GM21529 (cell line): Measurements from ENCODE around the gene SEMA4D.
"Not testable (repeated sequence)": the region's sequence is repeated elsewhere in the genome, so short reads cannot be mapped to it uniquely, and the experiment has no call there.

ENCODE experiments used
- ATAC-seq: cut with Tn5 transposase; IDR thresholded peaks from one replicate; pipeline ENCODE4 v1.9.1; 2021; ENCODE audit not compliant: unreplicated experiment

Gene SEMA4D

GRCh38 chr9:89375191-89375760 is 122.6 kb downstream of the SEMA4D start:
- ATAC-seq: peak; percentile 68

- no peak for ATAC-seq
Measured at GRCh38 chr9:89374176-89374575, 123.7 kb downstream of the SEMA4D start.

GRCh38 chr9:89372979-89373378 is 124.9 kb downstream of the SEMA4D start:
- no peak for ATAC-seq

- no peak for ATAC-seq
Measured at GRCh38 chr9:89372230-89372816, 125.6 kb downstream of the SEMA4D start.

GRCh38 chr9:89371791-89372190 is 126.1 kb downstream of the SEMA4D start:
- not testable (repeated sequence) for ATAC-seq

GRCh38 chr9:89370593-89370992 is 127.3 kb downstream of the SEMA4D start:
- ATAC-seq: no peak

GRCh38 chr9:89368978-89369377 is 128.9 kb downstream of the SEMA4D start:
- no peak for ATAC-seq

GRCh38 chr9:89368550-89368949 is 129.4 kb downstream of the SEMA4D start:
- ATAC-seq: no peak

- ATAC-seq: no peak
Measured at GRCh38 chr9:89367726-89368437, 130.0 kb downstream of the SEMA4D start.

GRCh38 chr9:89367281-89367680 is 130.6 kb downstream of the SEMA4D start:
- no peak for ATAC-seq

GRCh38 chr9:89366711-89367110 is 131.2 kb downstream of the SEMA4D start:
- ATAC-seq: no peak

GRCh38 chr9:89365532-89365912 is 132.4 kb downstream of the SEMA4D start:
- ATAC-seq: no peak

- no peak for ATAC-seq
Measured at GRCh38 chr9:89364666-89365531, 133.0 kb downstream of the SEMA4D start.

GRCh38 chr9:89363921-89364665 is 133.8 kb downstream of the SEMA4D start:
- no peak for ATAC-seq

GRCh38 chr9:89363311-89363670 is 134.6 kb downstream of the SEMA4D start:
- ATAC-seq: no peak

- ATAC-seq: no peak
Measured at GRCh38 chr9:89362647-89363310, 135.1 kb downstream of the SEMA4D start.

GRCh38 chr9:89361816-89362646 is 135.9 kb downstream of the SEMA4D start:
- ATAC-seq: no peak

- no peak for ATAC-seq
Measured at GRCh38 chr9:89361031-89361430, 136.9 kb downstream of the SEMA4D start.

GRCh38 chr9:89360465-89360864 is 137.4 kb downstream of the SEMA4D start:
- ATAC-seq: no peak
